ENCODE measurements around the gene DCAKD.

- TF ChIP-seq CTCF (IDR thresholded peaks at IDR 0.05; ENCODE audit: low read depth, low read length) (no peak), POLR2A (IDR thresholded peaks at IDR 0.05; ENCODE audit: extremely low read depth, insufficient read length) (no peak), MYC (IDR thresholded peaks at IDR 0.05; ENCODE audit: low read depth, low read length) (no peak)
- TF ChIP-seq, protein P1, sequence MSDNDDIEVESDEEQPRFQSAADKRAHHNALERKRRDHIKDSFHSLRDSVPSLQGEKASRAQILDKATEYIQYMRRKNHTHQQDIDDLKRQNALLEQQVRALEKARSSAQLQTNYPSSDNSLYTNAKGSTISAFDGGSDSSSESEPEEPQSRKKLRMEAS (IDR thresholded peaks at IDR 0.05; ENCODE audit: low read depth, low read length): no peak
These were observed 50.1 kb downstream of the DCAKD start for GRCh38 chr17:45001310-45001709.

Data from NB4 (cell line).